ENCODE data around the gene DISC1.

DISC1 gene

GRCh38 chr1:231733063-231733462, 106.5 kb downstream of the DISC1 start:
- no peaks in the 10 kb centered on the region for H3K27me3 ChIP-seq (ENCODE audit: control insufficient read depth, insufficient read depth, low read length)
- no peak overlapping the region for H3K27ac ChIP-seq (ENCODE audit: low read depth, low read length)
- no peaks in the 10 kb centered on the region for H3K9me3 ChIP-seq (ENCODE audit: control insufficient read depth, insufficient read depth, low read length)
- no peak overlapping the region for H3K9ac ChIP-seq (ENCODE audit: low read depth, low read length)
- H3K36me3 ChIP-seq (ENCODE audit: control insufficient read depth, insufficient read depth, low read length): no peaks in the 10 kb centered on the region
- no peak overlapping the region for H3K4me3 ChIP-seq (ENCODE audit: low read depth, low read length)
- H3K4me1 ChIP-seq (ENCODE audit: control insufficient read depth, insufficient read depth, low read length): no peaks in the 10 kb centered on the region

GRCh38 chr1:231733672-231734071, 107.1 kb downstream of the DISC1 start:
- Histone ChIP-seq H3K9ac (ENCODE audit: low read depth, low read length) (no peak overlapping the region), H3K4me1 (ENCODE audit: control insufficient read depth, insufficient read depth, low read length) (no peaks in the 10 kb centered on the region), H3K4me3 (ENCODE audit: low read depth, low read length) (no peak overlapping the region), H3K27me3 (ENCODE audit: control insufficient read depth, insufficient read depth, low read length) (no peaks in the 10 kb centered on the region), H3K36me3 (ENCODE audit: control insufficient read depth, insufficient read depth, low read length) (no peaks in the 10 kb centered on the region), H3K9me3 (ENCODE audit: control insufficient read depth, insufficient read depth, low read length) (no peaks in the 10 kb centered on the region), H3K27ac (ENCODE audit: low read depth, low read length) (no peak overlapping the region)

GRCh38 chr1:231734417-231734816, 107.8 kb downstream of the DISC1 start:
- no peaks in the 10 kb centered on the region for H3K9me3 ChIP-seq (ENCODE audit: control insufficient read depth, insufficient read depth, low read length)
- H3K27ac ChIP-seq (ENCODE audit: low read depth, low read length): no peak overlapping the region
- no peaks in the 10 kb centered on the region for H3K4me1 ChIP-seq (ENCODE audit: control insufficient read depth, insufficient read depth, low read length)
- H3K27me3 ChIP-seq (ENCODE audit: control insufficient read depth, insufficient read depth, low read length): no peaks in the 10 kb centered on the region
- no peaks in the 10 kb centered on the region for H3K36me3 ChIP-seq (ENCODE audit: control insufficient read depth, insufficient read depth, low read length)
- H3K4me3 ChIP-seq (ENCODE audit: low read depth, low read length): no peak overlapping the region
- H3K9ac ChIP-seq (ENCODE audit: low read depth, low read length): no peak overlapping the region

- no peak overlapping the region for H3K27ac ChIP-seq (ENCODE audit: low read depth, low read length)
- H3K9ac ChIP-seq (ENCODE audit: low read depth, low read length): no peak overlapping the region
- no peaks in the 10 kb centered on the region for H3K4me1 ChIP-seq (ENCODE audit: control insufficient read depth, insufficient read depth, low read length)
- H3K4me3 ChIP-seq (ENCODE audit: low read depth, low read length): no peak overlapping the region
- no peaks in the 10 kb centered on the region for H3K9me3 ChIP-seq (ENCODE audit: control insufficient read depth, insufficient read depth, low read length)
- no peaks in the 10 kb centered on the region for H3K27me3 ChIP-seq (ENCODE audit: control insufficient read depth, insufficient read depth, low read length)
- H3K36me3 ChIP-seq (ENCODE audit: control insufficient read depth, insufficient read depth, low read length): no peaks in the 10 kb centered on the region
These were observed 108.8 kb downstream of the DISC1 start for GRCh38 chr1:231735411-231735810.

GRCh38 chr1:231735941-231736340, 109.4 kb downstream of the DISC1 start:
- Histone ChIP-seq H3K9me3 (ENCODE audit: control insufficient read depth, insufficient read depth, low read length) (no peaks in the 10 kb centered on the region), H3K4me1 (ENCODE audit: control insufficient read depth, insufficient read depth, low read length) (no peaks in the 10 kb centered on the region), H3K27ac (ENCODE audit: low read depth, low read length) (no peak overlapping the region), H3K27me3 (ENCODE audit: control insufficient read depth, insufficient read depth, low read length) (no peaks in the 10 kb centered on the region), H3K36me3 (ENCODE audit: control insufficient read depth, insufficient read depth, low read length) (no peaks in the 10 kb centered on the region), H3K9ac (ENCODE audit: low read depth, low read length) (no peak overlapping the region), H3K4me3 (ENCODE audit: low read depth, low read length) (no peak overlapping the region)

GRCh38 chr1:231736464-231736863, 109.9 kb downstream of the DISC1 start:
- H3K4me1 ChIP-seq (ENCODE audit: control insufficient read depth, insufficient read depth, low read length): no peaks in the 10 kb centered on the region
- H3K4me3 ChIP-seq (ENCODE audit: low read depth, low read length): no peak overlapping the region
- no peaks in the 10 kb centered on the region for H3K27me3 ChIP-seq (ENCODE audit: control insufficient read depth, insufficient read depth, low read length)
- no peak overlapping the region for H3K9ac ChIP-seq (ENCODE audit: low read depth, low read length)
- H3K9me3 ChIP-seq (ENCODE audit: control insufficient read depth, insufficient read depth, low read length): no peaks in the 10 kb centered on the region
- no peaks in the 10 kb centered on the region for H3K36me3 ChIP-seq (ENCODE audit: control insufficient read depth, insufficient read depth, low read length)
- no peak overlapping the region for H3K27ac ChIP-seq (ENCODE audit: low read depth, low read length)

GRCh38 chr1:231738554-231738953, 112.0 kb downstream of the DISC1 start:
- H3K9me3 ChIP-seq (ENCODE audit: control insufficient read depth, insufficient read depth, low read length): no peaks in the 10 kb centered on the region
- H3K36me3 ChIP-seq (ENCODE audit: control insufficient read depth, insufficient read depth, low read length): no peaks in the 10 kb centered on the region
- H3K27ac ChIP-seq (ENCODE audit: low read depth, low read length): no peak overlapping the region
- H3K9ac ChIP-seq (ENCODE audit: low read depth, low read length): no peak overlapping the region
- H3K4me1 ChIP-seq (ENCODE audit: control insufficient read depth, insufficient read depth, low read length): no peaks in the 10 kb centered on the region
- H3K27me3 ChIP-seq (ENCODE audit: control insufficient read depth, insufficient read depth, low read length): no peaks in the 10 kb centered on the region
- H3K4me3 ChIP-seq (ENCODE audit: low read depth, low read length): no peak overlapping the region

GRCh38 chr1:231743966-231744365, 117.4 kb downstream of the DISC1 start:
- H3K9me3 ChIP-seq (ENCODE audit: control insufficient read depth, insufficient read depth, low read length): no peaks in the 10 kb centered on the region
- H3K36me3 ChIP-seq (ENCODE audit: control insufficient read depth, insufficient read depth, low read length): no peaks in the 10 kb centered on the region
- H3K27ac ChIP-seq (ENCODE audit: low read depth, low read length): no peak overlapping the region
- no peak overlapping the region for H3K4me3 ChIP-seq (ENCODE audit: low read depth, low read length)
- no peaks in the 10 kb centered on the region for H3K4me1 ChIP-seq (ENCODE audit: control insufficient read depth, insufficient read depth, low read length)
- no peak overlapping the region for H3K9ac ChIP-seq (ENCODE audit: low read depth, low read length)
- H3K27me3 ChIP-seq (ENCODE audit: control insufficient read depth, insufficient read depth, low read length): no peaks in the 10 kb centered on the region

- H3K4me3 ChIP-seq (ENCODE audit: low read depth, low read length): no peak overlapping the region
- H3K27ac ChIP-seq (ENCODE audit: low read depth, low read length): no peak overlapping the region
- H3K36me3 ChIP-seq (ENCODE audit: control insufficient read depth, insufficient read depth, low read length): no peaks in the 10 kb centered on the region
- no peaks in the 10 kb centered on the region for H3K4me1 ChIP-seq (ENCODE audit: control insufficient read depth, insufficient read depth, low read length)
- H3K27me3 ChIP-seq (ENCODE audit: control insufficient read depth, insufficient read depth, low read length): no peaks in the 10 kb centered on the region
- H3K9me3 ChIP-seq (ENCODE audit: control insufficient read depth, insufficient read depth, low read length): peaks cover 20% of the 10 kb centered on the region
- no peak overlapping the region for H3K9ac ChIP-seq (ENCODE audit: low read depth, low read length)
These were observed 122.3 kb downstream of the DISC1 start for GRCh38 chr1:231748760-231749415.

GRCh38 chr1:231750296-231750695, 123.7 kb downstream of the DISC1 start:
- Histone ChIP-seq H3K27me3 (ENCODE audit: control insufficient read depth, insufficient read depth, low read length) (no peaks in the 10 kb centered on the region), H3K9me3 (ENCODE audit: control insufficient read depth, insufficient read depth, low read length) (peaks cover 20% of the 10 kb centered on the region), H3K36me3 (ENCODE audit: control insufficient read depth, insufficient read depth, low read length) (no peaks in the 10 kb centered on the region), H3K4me3 (ENCODE audit: low read depth, low read length) (no peak overlapping the region), H3K27ac (ENCODE audit: low read depth, low read length) (no peak overlapping the region), H3K4me1 (ENCODE audit: control insufficient read depth, insufficient read depth, low read length) (no peaks in the 10 kb centered on the region), H3K9ac (ENCODE audit: low read depth, low read length) (no peak overlapping the region)

- no peaks in the 10 kb centered on the region for H3K27me3 ChIP-seq (ENCODE audit: control insufficient read depth, insufficient read depth, low read length)
- H3K9me3 ChIP-seq (ENCODE audit: control insufficient read depth, insufficient read depth, low read length): peaks cover 20% of the 10 kb centered on the region
- H3K4me3 ChIP-seq (ENCODE audit: low read depth, low read length): no peak overlapping the region
- no peak overlapping the region for H3K9ac ChIP-seq (ENCODE audit: low read depth, low read length)
- H3K27ac ChIP-seq (ENCODE audit: low read depth, low read length): no peak overlapping the region
- no peaks in the 10 kb centered on the region for H3K4me1 ChIP-seq (ENCODE audit: control insufficient read depth, insufficient read depth, low read length)
- H3K36me3 ChIP-seq (ENCODE audit: control insufficient read depth, insufficient read depth, low read length): no peaks in the 10 kb centered on the region
These were observed 124.3 kb downstream of the DISC1 start for GRCh38 chr1:231750818-231751362.
